Activated CD4-positive, alpha-beta T cell treated with anti-CD3 and anti-CD28 coated beads for 36 hours (primary cell): ENCODE measurements around the gene CX3CR1. TPM values are rescaled to one million over a fixed set of nuclear protein-coding genes. Genes with fewer than 3 reads are reported as not detected.

Source experiments
- ATAC-seq: fragments of 200-7000 bp; cut with Tn5 transposase; one replicate; pipeline ENCODE4 v1.10.0; 2021; ENCODE audit warnings: mild to moderate bottlenecking, moderate library complexity
- CTCF ChIA-PET: fragments of 350-600 bp; sonication (Branson Sonifier 250); formaldehyde crosslinking; loops from one replicate; lab custom pipeline; 2021; ENCODE audit warnings: antibody characterized with exemption; lab: Charles Lee
- POLR2A ChIA-PET: fragments of 350-600 bp; sonication (Branson Sonifier 250); formaldehyde crosslinking; loops from one replicate; lab custom pipeline; 2021; ENCODE audit warnings: antibody characterized with exemption, inconsistent platforms; lab: Charles Lee
- DNase-seq: peaks from one replicate; pipeline ENCODE4 v3.0.0-alpha.2; 2020
- H3K27ac Mint-ChIP-seq: one replicate; pipeline ENCODE4 v1.8.0; 2021; ENCODE audit warnings: mixed read lengths
- H3K27me3 Mint-ChIP-seq: one replicate; pipeline ENCODE4 v1.8.0; 2021; ENCODE audit warnings: mixed read lengths
- H3K36me3 Mint-ChIP-seq: one replicate; pipeline ENCODE4 v1.8.0; 2021; ENCODE audit warnings: low read depth, mixed read lengths
- H3K4me1 Mint-ChIP-seq: one replicate; pipeline ENCODE4 v1.8.0; 2021; ENCODE audit warnings: mixed read lengths
- H3K4me3 Mint-ChIP-seq: one replicate; pipeline ENCODE4 v1.8.0; 2021; ENCODE audit warnings: mild to moderate bottlenecking, moderate library complexity, mixed read lengths
- H3K9me3 Mint-ChIP-seq: one replicate; pipeline ENCODE4 v1.8.0; 2021; ENCODE audit warnings: low read depth, mixed read lengths
- intact Hi-C, 2 experiments: fragments of 100-400 bp; cut with DNase I in 1 of 2; cut with micrococcal nuclease in 1 of 2; formaldehyde crosslinking; loops; one replicate each; pipeline versions ENCODE4 v1.14.2 to v1.15.1; 2022 to 2024; cut with DNase I, micrococcal nuclease
- total RNA-seq, 2 experiments: library from RNA; stranded (reverse); gene quantifications; one replicate each; pipeline ENCODE4 v1.2.3, GENCODE V29; 2021

CX3CR1 gene
- total RNA-seq, 2 experiments from 2014 or later = 0.14 to 0.16 TPM

DNA sequence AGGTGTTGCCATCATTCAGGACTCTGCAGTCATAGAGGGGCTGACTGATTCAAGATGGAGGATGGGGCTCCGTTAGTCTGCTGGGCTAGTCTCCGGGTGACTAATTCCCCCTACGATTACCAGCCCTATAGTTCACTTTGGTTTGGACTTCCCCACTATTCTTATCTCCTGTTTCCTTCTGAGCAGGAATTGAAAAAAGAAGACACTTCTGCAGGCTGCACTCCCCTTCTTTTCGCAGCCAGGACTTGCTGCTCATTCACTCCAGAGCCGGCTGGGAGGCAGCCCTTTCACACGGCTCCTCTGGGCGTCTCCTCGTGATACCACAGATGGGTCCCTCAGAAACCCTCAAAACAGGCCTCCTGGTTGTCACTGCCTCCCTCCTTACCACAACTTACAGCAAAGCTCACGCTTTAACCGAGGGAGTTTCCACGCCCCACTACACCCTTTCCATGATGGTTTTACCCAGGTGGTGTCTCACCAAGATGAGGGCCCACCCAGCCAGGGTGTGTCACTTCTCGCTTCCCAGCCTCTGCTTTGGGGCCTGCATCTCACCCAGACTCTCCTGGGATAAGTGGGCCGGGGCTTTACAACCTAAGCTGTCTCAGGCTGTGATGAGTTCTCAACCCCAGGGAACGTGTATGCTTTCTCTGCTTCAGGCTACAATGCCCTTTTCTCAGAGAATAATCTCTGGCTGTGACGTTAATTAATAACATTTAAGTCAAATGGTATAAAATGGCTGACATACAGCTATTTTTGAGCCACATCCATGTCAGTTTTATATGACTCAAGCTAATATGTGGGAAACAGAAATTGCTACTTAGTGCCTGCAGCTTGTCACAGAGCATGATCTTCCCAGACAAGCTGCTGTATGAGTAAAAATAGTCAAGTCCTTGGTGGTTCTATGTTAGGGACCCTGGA lies 11.9 kb downstream of the CX3CR1 start:
- peak; percentile 88 for ATAC-seq
- intact Hi-C loops = loop anchor here in 1 of 2 experiments (5.0 to 10.0 kb wide), 2 partner anchors 76 to 1103 kb away; partner anchors contain the start of genes OXSR1 and XIRP1
- H3K27ac Mint-ChIP-seq = peak overlapping the region; percentile 94

DNA sequence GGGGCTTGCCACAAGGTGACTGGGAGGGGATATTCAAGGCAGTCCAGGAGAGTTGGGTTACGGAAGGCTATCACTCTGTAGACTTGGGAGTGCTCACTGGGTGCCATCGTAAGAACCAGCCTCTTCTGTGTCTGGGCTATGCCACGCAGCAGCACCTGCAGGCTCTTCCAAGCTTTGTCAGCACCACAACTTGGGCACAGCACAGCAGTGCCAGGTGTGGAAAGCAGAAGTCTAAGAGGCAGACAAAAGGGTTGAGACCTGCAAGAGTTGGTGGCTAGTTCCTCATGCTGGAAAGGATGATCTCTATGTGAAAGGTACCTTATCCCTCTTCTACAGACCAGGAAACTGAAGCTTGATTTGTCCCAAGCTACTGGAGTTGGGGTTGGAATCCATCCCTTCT lies 15.8 kb downstream of the CX3CR1 start:
- peaks cover 38% of the 10 kb centered on the region for H3K4me1 Mint-ChIP-seq
- no peaks in the 10 kb centered on the region for H3K36me3 Mint-ChIP-seq
- H3K27me3 Mint-ChIP-seq = peaks cover 3% of the 10 kb centered on the region
- CTCF ChIA-PET = interaction anchor here (0.8 to 4.2 kb wide), 4 partner anchors 13 to 71 kb away, joined by 3 to 16 read pairs (median 6); no protein-coding TSS in a partner anchor
- no peaks in the 10 kb centered on the region for H3K9me3 Mint-ChIP-seq
- ATAC-seq = no peak
- POLR2A ChIA-PET = no interaction called here
- no peak overlapping the region for H3K27ac Mint-ChIP-seq
- DNase-seq = no peak
- H3K4me3 Mint-ChIP-seq = no peak overlapping the region
- intact Hi-C loops = loop anchor here in 1 of 2 experiments (10.0 kb wide), 1 partner anchor 1099 kb away; the partner anchor contains the start of gene OXSR1

More for the DNA sequence above, 11.9 kb downstream of the CX3CR1 start:
- Mint-ChIP-seq H3K36me3 (no peaks in the 10 kb centered on the region), H3K9me3 (no peaks in the 10 kb centered on the region), H3K4me3 (peak overlapping the region; percentile 39), H3K27me3 (no peaks in the 10 kb centered on the region), H3K4me1 (peaks cover 26% of the 10 kb centered on the region)
- CTCF ChIA-PET = interaction anchor here (0.5 to 3.4 kb wide), 11 partner anchors 10 to 141 kb away, joined by 3 to 32 read pairs (median 3); no protein-coding TSS in a partner anchor
- POLR2A ChIA-PET = interaction anchor here (0.6 to 1.1 kb wide), 3 partner anchors 90 to 216 kb away, joined by 3 to 4 read pairs (median 4); no protein-coding TSS in a partner anchor
- peak; percentile 84 for DNase-seq

DNA sequence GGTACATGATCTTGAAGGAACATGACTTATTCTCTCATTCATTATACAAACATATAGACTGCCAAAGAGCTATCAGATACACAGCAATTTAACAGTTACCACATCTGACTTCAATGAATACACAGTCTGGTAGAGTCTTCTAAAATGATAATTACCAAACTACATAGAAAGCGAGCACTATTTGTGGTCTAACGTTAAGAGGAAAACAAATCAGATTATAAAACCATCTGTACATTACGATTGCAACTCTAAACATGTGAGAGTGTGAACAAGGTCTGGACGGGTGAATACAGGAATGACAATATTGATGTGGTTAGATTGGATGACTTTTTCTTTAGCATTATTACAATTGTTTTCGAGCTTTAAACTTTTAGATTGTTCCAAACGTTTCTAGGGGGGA lies 16.3 kb downstream of the CX3CR1 start:
- Mint-ChIP-seq H3K4me3 (no peak overlapping the region), H3K36me3 (no peaks in the 10 kb centered on the region), H3K4me1 (peaks cover 38% of the 10 kb centered on the region), H3K9me3 (no peaks in the 10 kb centered on the region), H3K27me3 (peaks cover 3% of the 10 kb centered on the region), H3K27ac (no peak overlapping the region)
- ChIA-PET POLR2A (no interaction called here), CTCF (interaction anchor here (0.8 to 4.2 kb wide), 4 partner anchors 14 to 71 kb away, joined by 3 to 16 read pairs (median 6); no protein-coding TSS in a partner anchor)
- intact Hi-C loops = loop anchor here in 1 of 2 experiments (10.0 kb wide), 1 partner anchor 1099 kb away; the partner anchor contains the start of gene OXSR1
- ATAC-seq = no peak
- DNase-seq = no peak

DNA sequence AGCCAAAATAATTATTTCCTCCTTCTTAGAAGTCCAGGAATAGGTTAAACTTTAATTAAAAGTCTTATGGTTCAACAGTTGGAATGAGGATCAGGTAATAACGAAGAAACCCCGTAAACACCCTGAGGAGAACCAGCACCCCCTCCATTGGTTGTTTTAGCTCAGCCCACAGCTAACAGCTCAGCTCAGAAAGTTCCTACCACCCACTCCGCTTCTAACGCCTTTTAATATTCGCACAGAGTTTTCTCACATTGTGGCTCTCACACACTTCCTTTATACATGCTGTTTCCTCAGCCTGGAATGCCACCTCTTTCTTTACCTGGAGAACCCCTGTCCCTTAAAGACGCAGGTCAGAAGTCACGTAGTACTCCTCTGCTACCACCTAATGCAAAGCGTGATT lies 17.0 kb downstream of the CX3CR1 start:
- no peak overlapping the region for H3K27ac Mint-ChIP-seq
- H3K36me3 Mint-ChIP-seq = no peaks in the 10 kb centered on the region
- H3K4me3 Mint-ChIP-seq = no peak overlapping the region
- ChIA-PET CTCF (interaction anchor here (0.8 to 4.2 kb wide), 6 partner anchors 14 to 156 kb away, joined by 3 to 16 read pairs (median 6); partner anchors contain the start of genes GORASP1, TTC21A and XIRP1), POLR2A (interaction anchor here (0.9 kb wide), 1 partner anchor 25 kb away, joined by 3 read pairs; no protein-coding TSS in a partner anchor)
- DNase-seq = no peak
- intact Hi-C loops = loop anchor here in 1 of 2 experiments (10.0 kb wide), 1 partner anchor 1098 kb away; the partner anchor contains the start of gene OXSR1
- peaks cover 3% of the 10 kb centered on the region for H3K27me3 Mint-ChIP-seq
- no peaks in the 10 kb centered on the region for H3K9me3 Mint-ChIP-seq
- no peak for ATAC-seq
- H3K4me1 Mint-ChIP-seq = peaks cover 30% of the 10 kb centered on the region

DNA sequence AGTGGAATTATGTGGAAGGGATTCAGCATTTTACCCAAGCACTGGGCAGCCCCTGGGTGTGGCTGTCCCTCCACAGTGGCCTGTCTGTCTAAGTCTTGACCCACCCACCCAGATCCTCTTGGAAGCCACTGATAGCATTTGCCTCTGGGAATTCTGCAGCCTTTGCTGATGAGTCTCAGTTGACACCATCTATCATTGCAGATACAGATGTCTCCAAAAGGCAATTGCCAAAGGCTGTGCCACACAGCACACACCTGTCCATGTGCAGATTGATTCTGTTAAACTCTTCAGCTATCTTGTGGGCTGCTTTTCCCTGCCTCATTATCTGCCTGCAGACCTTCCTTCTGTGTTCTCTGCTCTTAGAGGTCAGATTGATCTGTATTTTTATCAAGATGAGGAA lies 18.1 kb downstream of the CX3CR1 start:
- no peak for DNase-seq
- POLR2A ChIA-PET = no interaction called here
- CTCF ChIA-PET = interaction anchor here (0.6 to 4.2 kb wide), 6 partner anchors 27 to 153 kb away, joined by 3 to 16 read pairs (median 4); partner anchors contain the start of gene XIRP1
- H3K27ac Mint-ChIP-seq = no peak overlapping the region
- ATAC-seq = no peak
- no peaks in the 10 kb centered on the region for H3K36me3 Mint-ChIP-seq
- intact Hi-C loops = loop anchor here in 1 of 2 experiments (10.0 kb wide), 1 partner anchor 1097 kb away; the partner anchor contains the start of gene OXSR1
- H3K4me3 Mint-ChIP-seq = no peak overlapping the region
- H3K27me3 Mint-ChIP-seq = peaks cover 3% of the 10 kb centered on the region
- H3K4me1 Mint-ChIP-seq = peaks cover 27% of the 10 kb centered on the region
- no peaks in the 10 kb centered on the region for H3K9me3 Mint-ChIP-seq

DNA sequence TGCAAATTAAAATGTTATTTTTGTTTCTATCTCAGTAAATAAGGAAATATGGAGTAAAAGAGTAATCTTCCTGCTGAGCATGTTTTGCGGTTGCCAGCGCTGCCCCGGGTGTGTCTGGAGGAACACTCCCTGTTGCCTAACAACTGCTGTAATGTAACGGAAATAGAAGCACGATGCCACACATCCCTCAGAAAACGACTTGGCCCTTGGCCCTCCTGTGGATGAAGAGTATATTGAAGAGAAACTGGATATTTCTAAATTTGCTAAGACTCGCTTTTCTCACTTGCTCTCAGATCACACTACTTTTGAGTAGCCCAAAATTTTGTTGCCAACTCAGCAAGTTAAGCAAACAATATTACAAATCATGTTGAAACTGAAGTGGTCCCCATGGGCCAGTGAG lies 18.9 kb downstream of the CX3CR1 start:
- intact Hi-C loops = loop anchor here in 1 of 2 experiments (10.0 kb wide), 1 partner anchor 1096 kb away; the partner anchor contains the start of gene OXSR1
- peaks cover 33% of the 10 kb centered on the region for H3K4me1 Mint-ChIP-seq
- peak; percentile 76 for DNase-seq
- H3K4me3 Mint-ChIP-seq = no peak overlapping the region
- H3K27ac Mint-ChIP-seq = no peak overlapping the region
- CTCF ChIA-PET = interaction anchor here (0.6 to 4.2 kb wide), 4 partner anchors 27 to 152 kb away, joined by 4 to 16 read pairs (median 10); partner anchors contain the start of gene XIRP1
- ATAC-seq = peak; percentile 85
- POLR2A ChIA-PET = no interaction called here
- no peaks in the 10 kb centered on the region for H3K36me3 Mint-ChIP-seq
- no peaks in the 10 kb centered on the region for H3K9me3 Mint-ChIP-seq
- peaks cover 3% of the 10 kb centered on the region for H3K27me3 Mint-ChIP-seq

- ChIA-PET CTCF (interaction anchor here (2.2 kb wide), 1 partner anchor 28 kb away, joined by 6 read pairs; no protein-coding TSS in a partner anchor), POLR2A (no interaction called here)
- DNase-seq (no peak), ATAC-seq (no peak)
- intact Hi-C loops = loop anchor here in 1 of 2 experiments (10.0 kb wide), 1 partner anchor 1096 kb away; the partner anchor contains the start of gene OXSR1
- Mint-ChIP-seq H3K27ac (no peak overlapping the region), H3K36me3 (no peaks in the 10 kb centered on the region), H3K4me1 (peaks cover 39% of the 10 kb centered on the region), H3K4me3 (no peak overlapping the region), H3K27me3 (peaks cover 3% of the 10 kb centered on the region), H3K9me3 (no peaks in the 10 kb centered on the region)
These were observed 19.5 kb downstream of the CX3CR1 start for GRCh38 chr3:39260318-39260717.

- no peak overlapping the region for H3K4me3 Mint-ChIP-seq
- ChIA-PET CTCF (interaction anchor here (0.6 to 2.0 kb wide), 10 partner anchors 26 to 151 kb away, joined by 3 to 10 read pairs (median 4); no protein-coding TSS in a partner anchor), POLR2A (no interaction called here)
- no peaks in the 10 kb centered on the region for H3K36me3 Mint-ChIP-seq
- intact Hi-C loops = no loop called here
- no peaks in the 10 kb centered on the region for H3K9me3 Mint-ChIP-seq
- ATAC-seq (peak; percentile 85), DNase-seq (peak; percentile 49)
- peak overlapping the region; percentile 22 for H3K27ac Mint-ChIP-seq
- H3K4me1 Mint-ChIP-seq = peaks cover 35% of the 10 kb centered on the region
- peaks cover 3% of the 10 kb centered on the region for H3K27me3 Mint-ChIP-seq
These were observed 24.1 kb downstream of the CX3CR1 start for GRCh38 chr3:39255503-39256325.

- Mint-ChIP-seq H3K9me3 (no peaks in the 10 kb centered on the region), H3K36me3 (no peaks in the 10 kb centered on the region), H3K27ac (peak overlapping the region; percentile 22), H3K4me3 (no peak overlapping the region), H3K4me1 (peaks cover 32% of the 10 kb centered on the region), H3K27me3 (peaks cover under 1% of the 10 kb centered on the region)
- intact Hi-C loops = no loop called here
- DNase-seq (no peak), ATAC-seq (peak; percentile 45)
- POLR2A ChIA-PET = no interaction called here
- CTCF ChIA-PET = interaction anchor here (0.6 to 2.0 kb wide), 9 partner anchors 33 to 750 kb away, joined by 3 to 10 read pairs (median 4); no protein-coding TSS in a partner anchor
These were observed 24.9 kb downstream of the CX3CR1 start for GRCh38 chr3:39254806-39255449.

GRCh38 chr3:39251576-39251975 lies 28.3 kb downstream of the CX3CR1 start:
- DNase-seq (no peak), ATAC-seq (no peak)
- H3K9me3 Mint-ChIP-seq = no peaks in the 10 kb centered on the region
- H3K4me1 Mint-ChIP-seq = peaks cover 23% of the 10 kb centered on the region
- no peak overlapping the region for H3K27ac Mint-ChIP-seq
- H3K36me3 Mint-ChIP-seq = no peaks in the 10 kb centered on the region
- no peaks in the 10 kb centered on the region for H3K27me3 Mint-ChIP-seq
- CTCF ChIA-PET = interaction anchor here (0.6 to 2.9 kb wide), 4 partner anchors 17 to 194 kb away, joined by 3 to 12 read pairs (median 4); no protein-coding TSS in a partner anchor
- no peak overlapping the region for H3K4me3 Mint-ChIP-seq
- POLR2A ChIA-PET = no interaction called here
- intact Hi-C loops = no loop called here
